Measurements from ENCODE around the gene PPP1R9B.

PPP1R9B gene

DNA sequence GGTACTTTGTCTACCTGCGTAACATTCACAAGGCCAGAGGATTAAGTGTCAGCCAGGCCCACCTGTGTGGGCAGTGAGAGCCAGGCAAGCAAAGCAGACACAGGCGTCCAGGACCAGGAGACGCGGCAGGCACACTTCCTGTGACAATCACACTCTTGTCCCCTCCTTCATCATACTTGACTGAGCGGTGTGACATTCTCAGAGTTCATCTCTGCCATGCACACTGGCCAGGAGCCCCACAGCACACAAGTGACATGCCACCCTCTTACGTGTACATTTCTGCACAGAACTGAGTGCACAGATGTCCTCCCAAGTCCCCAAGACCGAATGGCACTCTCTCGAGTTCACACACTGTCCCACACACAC is 8.7 kb downstream of the PPP1R9B start:
- no peak for DNase-seq (ENCODE audit: low read depth in 2 of 2)

DNA sequence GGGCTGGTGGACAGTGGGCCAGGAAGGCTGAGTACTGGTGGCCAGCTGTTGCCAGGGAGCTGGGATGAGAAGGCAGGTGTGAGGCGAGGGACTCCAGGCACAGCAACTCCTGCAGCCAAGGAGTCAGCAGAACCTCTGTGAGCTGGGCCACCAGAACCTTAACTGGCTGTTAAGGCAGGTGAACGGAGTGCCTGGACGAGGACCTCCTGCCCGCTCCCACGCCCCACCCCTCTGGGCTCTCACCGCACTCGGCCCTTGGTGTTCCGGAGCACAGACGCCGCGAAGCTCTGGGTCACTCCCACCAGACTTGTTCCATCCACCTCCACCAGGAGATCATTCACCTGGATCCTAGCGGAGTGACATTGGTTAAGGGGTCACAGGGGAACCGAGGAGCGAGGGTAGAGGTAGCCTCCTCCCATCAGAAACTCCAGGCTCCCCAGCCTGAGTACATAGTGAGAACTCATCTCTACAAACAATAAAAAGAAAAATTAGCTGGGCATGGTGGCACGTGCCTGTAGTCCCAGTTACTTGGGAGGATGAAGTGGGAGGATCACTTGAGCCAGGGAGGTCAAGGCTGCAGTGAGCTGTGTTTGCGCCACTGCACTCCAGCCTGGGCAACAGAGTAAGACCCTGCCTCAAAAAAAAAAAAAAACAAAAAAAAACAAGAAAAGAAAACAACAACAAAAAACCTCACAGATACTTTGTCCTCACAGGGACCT is 9.3 kb downstream of the PPP1R9B start:
- no peak for DNase-seq (ENCODE audit: low read depth in 2 of 2)

DNA sequence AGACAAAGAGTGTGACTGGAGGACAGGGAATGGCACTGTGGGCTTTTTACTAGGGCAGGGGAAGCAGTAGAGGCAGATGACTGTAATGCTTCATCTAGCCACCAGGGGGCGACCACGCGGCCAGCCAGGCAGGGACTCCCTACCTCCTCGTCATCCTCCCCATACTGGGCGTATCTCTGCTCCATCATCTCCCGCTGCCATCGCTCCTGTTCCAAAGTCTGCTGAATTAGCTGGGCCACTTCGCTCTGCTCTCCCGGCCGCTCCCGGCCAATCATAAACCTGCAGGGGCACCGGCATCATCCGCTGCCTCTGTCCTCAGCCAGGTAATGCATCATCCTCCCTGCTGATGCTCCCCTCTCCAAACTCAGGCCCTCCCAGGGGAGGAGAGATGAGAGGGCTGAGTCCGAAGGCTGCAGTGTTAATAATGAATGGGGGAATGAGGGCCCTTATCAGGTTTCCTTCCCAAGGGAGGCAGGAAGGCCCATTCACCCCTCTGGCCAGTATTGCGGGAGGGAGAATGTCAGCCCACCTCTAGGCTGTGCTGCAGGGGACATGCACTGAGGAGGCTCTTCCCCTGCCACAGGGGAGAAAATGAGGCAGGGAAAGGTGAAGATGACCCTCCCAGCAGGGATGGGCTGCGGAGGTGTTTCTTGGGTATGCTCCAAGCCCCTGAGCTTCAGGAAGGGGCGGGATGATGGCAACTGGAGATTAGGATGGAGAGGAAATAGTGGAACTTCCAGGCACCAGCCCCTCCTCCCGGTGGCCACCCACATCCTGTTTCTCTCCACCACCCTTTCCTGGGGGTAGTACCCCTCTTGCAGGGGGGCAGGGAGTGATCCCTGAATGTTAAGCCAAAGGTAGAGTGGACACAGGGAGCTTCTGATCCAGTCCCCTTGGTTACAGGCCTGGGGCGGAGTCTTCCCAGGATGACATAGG is 10.3 kb downstream of the PPP1R9B start:
- peak; percentile 61 to 63 for DNase-seq (ENCODE audit: low read depth in 2 of 2)

DNA sequence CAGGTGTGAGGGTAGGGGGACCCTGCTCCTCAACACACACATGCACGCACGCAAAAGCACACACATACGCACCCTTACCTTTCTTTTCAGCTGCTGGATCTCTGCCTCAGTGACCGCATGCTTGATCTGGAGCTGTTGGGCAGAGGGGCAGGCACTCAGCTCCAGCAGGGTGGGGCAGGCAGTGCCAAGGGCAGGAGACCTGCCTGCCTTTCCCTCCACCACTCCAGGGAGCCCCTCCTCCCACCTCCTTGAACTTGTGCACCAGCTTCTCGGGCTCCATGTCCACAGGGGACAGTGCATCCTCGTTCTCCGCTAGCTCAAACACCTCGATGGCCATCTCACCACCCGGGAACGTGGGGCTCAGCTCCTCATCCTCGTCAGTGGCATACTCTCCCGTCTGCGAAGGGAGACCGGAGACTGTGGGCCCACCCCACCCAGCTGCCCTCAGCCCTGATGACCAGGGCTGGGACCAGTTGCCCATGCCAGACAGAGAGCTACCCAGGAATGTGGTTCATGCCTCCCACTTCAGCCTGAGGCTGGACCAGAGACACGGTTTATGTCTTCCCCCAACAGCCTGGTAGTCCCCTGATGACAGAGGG is 11.2 kb downstream of the PPP1R9B start:
- DNase-seq (ENCODE audit: low read depth in 2 of 2) = no peak

DNA sequence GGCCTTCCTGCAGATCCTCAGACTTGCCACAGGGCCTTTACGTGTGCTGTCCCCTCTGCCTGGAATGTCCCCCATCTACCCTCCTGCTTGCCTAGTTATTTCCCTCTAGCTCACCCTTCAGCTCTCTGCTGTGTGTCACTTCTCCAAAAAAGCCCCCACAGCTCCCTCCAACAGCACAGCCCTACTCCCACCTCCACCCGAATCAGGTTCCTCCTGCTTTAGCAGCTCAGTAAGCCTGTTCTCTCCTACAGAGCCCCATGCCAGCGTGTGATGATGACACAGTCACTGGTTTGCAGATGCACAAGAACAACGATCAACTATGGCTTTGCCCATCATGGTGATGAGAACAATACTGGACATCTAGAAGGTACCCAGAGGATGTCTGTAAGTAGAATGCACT is 13.4 kb downstream of the PPP1R9B start:
- DNase-seq (ENCODE audit: low read depth in 2 of 2) = no peak

DNA sequence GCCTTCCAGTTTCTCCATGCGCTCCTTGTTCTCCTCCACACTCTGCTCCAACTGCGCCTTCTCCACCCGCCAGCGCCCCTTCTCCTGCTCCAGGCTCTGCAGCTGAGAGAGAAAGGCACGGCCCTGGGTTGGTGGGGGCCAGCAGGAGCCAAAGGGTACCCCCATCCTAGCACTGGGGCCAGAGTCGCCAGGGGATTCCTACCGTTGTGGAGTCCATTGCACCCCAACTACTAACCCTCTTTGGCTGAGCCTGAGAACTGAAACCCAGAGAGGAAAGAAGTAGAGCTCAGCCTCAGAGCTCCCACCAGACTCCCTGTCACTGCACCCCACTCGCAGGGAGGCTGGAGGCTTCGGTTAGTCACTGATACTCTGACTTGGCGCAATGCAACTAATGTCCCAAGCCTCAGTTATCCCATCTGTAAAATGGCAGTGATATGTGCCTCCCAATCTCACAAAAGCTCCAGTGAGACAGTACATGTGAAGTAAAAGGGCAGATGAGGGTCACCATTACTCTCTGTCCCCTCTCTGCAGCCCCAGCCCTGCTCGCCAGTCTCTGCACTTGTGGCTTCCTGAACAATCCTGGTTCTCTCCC is 14.3 kb downstream of the PPP1R9B start:
- no peak for DNase-seq (ENCODE audit: low read depth in 2 of 2)

- no peak for DNase-seq (ENCODE audit: low read depth in 2 of 2)
Measured at GRCh38 chr17:50135316-50136095, 15.0 kb downstream of the PPP1R9B start.

DNA sequence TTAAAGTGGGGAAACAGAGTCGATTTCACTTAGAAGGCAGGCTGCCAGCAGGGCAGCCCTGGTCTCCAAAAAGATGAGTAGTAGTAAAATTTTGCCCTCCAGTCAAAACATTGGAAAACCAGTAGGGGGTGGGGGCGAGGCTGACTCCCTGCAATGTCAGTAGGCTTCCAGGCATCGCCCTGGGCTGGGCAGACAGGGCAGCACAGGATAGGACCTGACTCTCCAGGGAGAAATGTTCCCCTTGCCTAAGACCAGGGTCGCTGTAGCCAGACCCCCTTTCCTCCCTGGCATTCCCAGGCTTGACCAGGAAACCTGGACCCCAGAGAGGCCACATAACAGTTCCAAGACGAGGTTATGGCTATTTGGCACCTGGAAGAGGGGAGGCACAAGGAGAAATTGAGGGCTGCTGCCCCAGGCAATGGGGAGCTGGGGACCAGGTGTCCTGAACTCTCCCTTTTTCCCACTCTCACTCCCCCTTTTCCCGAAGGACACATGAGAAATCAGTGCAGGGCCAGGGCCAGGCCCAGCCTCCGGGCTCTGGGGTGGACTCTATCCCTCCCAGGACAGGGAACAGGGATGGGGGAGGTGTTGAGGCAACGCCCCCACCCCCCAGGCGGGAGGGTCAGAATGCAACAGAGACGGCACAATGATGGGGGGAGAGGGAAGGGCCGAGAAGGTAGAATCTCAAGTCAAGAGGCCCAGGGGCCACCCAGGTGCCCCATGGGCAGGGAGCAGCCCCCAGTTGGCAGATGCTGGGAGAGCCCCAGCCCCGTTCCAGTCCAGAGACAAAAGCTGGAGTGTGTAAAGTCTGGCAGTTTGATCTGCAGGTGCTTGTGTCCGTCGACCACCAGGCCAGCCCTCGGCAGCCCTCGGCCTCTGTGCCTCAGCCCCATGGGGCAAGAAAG is 16.0 kb downstream of the PPP1R9B start:
- DNase-seq (ENCODE audit: low read depth in 2 of 2) = no peak

DNA sequence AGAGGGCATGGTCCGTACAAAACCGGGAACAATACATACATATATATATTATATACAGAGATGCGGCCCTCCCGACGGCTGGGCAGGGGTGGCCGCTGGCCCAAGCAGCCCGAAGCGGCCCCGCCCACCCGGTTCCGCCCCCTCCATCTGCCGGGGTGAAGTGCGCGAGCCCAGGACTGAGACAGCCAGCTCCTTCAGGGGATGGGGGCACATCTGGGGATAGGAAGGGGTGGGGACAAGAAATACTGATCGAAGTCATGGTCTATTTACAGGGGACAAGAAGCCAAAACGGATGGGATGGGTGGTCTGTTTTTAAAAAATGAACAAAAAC is 16.7 kb downstream of the PPP1R9B start:
- DNase-seq (ENCODE audit: low read depth in 2 of 2) = no peak

DNA sequence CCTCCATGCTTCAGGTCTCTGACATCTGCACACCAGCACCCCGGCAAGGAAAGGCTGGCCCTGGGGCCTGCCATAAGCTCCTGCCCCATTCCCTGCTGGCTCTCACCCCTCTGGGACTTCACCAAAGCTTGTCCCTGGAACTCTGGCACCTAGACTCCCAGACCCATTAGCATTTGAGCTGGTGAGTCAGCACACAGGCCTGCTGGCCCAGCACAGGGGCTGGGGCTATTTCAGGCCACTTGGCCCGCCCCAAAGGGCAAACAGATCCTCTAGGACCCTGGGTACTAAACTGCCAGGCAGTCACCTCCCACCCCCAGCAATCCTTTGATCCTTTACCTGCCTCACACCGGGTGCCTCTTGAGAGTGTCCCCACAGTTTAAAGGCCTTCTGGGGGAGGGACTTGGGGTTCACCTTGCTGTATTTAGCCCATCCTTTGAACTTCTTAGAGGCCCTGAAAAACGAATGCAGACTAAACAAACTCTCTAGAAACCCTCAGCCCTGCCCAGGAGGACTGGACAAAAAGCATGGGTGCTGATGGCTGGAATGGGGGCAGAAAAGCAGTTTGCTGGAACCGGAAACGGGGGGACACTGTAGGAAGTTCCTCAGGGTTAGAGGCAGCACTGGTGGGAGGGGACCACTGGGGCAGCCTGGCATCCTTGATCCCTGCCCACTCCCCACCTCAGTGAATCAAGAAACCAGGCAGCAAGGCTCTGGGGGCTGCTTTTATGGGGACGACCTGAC is 17.3 kb downstream of the PPP1R9B start:
- DNase-seq (ENCODE audit: low read depth in 2 of 2) = no peak

DNA sequence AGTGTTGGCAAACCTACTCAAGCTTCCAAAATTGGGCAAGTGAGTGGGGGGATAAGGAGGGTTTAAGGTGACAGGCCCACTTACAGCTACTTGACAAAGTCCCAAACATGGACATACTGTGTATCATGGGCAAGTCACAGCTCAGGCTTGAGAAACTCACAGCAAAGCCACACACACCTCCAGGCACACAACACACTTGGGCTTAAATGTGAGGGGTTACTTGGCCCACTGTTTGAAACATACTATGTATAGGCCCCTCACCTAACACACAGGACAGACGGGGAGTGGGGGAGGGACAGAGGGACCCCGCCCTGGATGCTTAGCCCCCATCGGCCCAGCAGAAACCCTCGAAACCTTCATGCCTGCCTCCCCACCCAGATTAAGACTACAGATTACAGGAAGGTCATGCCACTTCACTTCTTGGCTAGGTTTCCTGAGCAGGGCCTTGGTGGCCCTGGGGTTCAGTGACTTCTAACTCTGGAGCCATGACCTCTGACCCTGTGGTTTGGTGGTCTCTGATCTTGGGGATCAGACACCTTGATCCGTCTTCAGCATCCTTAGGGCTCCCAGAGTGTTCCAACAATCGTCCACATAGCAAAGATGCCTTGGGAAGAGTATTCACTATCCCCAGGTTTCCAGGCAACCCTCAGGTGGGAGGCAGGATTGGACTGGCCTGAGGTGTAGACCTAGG is 18.2 kb downstream of the PPP1R9B start:
- DNase-seq (ENCODE audit: low read depth in 2 of 2) = no peak

- no peak for DNase-seq (ENCODE audit: low read depth in 2 of 2)
Measured at GRCh38 chr17:50130559-50131305, 19.7 kb downstream of the PPP1R9B start.

DNA sequence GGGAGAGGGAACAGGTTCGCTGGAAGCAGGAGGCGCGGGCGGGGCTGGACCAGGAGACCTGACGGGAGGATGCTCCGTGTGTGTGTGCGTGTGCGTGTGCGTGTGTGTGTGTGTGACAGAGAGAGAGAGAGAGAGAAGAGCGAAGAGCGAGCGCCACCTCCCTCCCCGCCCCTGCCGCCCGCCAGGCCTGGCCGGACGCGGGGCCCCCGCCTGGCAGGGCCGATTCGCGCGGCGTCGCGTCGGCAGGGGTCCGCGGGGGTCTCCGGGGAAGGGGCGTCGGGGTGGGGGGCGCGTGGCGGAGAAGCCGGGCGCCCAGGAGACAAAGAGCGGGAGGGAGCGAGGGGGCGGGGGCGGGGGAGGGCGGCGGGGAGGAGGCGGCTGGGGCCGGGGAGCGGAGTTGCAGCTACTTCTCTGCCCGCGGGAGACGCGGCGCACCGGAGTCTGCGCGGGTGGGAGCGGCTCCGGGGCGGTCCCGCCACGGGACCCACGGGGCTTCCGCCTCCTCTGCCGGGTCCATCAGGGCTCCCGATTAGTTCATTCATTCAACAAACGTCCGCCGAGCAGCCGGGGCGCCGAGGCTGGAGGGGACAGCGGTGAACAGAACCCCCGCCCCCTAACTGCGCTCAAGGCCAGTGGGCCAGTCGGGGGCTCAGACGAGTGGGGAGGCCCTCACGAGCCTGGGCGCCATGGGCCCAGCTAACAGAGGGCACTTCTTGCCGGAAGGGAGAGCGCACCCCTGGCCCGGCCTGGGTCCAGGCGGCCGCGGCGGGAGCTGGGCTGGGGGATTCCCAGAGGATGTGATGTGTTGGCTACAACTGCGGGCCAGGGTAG is 20.5 kb downstream of the PPP1R9B start, which contains the start of gene SAMD14:
SAMD14 (minus strand) TSS at position 433 of the 831 bp plus-strand sequence. CDS start 5,201 bp downstream, outside the sequence.
- DNase-seq (ENCODE audit: low read depth in 2 of 2) = no peak

- DNase-seq (ENCODE audit: low read depth in 2 of 2) = no peak
Measured at GRCh38 chr17:50129353-50129727, 21.1 kb downstream of the PPP1R9B start.

- DNase-seq (ENCODE audit: low read depth in 2 of 2) = no peak
Measured at GRCh38 chr17:50128441-50129352, 21.8 kb downstream of the PPP1R9B start.

DNA sequence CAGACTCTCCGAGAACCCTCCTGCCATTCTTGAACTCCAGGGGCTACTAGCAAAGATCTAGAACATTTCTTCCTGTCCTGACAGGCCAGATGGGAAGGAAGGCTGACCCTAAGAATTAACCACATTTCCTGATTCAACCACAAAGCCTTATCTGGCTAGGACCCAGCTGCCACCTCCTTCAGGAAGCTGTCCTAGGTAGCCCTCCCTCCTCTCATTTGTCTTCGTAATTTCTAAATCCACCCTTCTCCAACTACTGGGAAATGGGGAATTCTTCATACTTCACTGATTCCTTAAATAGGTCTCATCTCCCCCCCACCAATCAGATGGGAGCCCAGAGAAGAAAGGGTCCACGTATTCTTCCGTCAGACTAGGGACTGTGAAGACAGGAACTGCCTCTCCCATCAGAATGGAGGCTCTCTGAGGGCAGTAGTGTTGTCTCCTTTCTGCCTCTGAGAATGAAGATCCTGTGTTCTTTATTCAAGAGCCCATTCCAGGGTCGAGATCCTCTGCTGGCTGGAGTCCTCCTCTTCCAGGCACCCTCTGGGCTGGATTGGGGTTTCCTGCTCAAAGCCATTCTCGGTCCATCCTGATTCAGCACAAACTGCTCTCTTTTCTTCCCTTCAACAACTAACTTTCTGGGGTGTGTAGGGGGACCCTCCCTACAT is 22.6 kb downstream of the PPP1R9B start:
- DNase-seq (ENCODE audit: low read depth in 2 of 2) = no peak
